GM18507 (cell line): Measurements from ENCODE around the gene CHIT1.

ENCODE experiments used
- DNase-seq: peaks from one replicate; pipeline ENCODE4 v3.0.0; 2011; ENCODE audit warnings: low read depth; ENCODE audit not compliant: insufficient read length; ENCODE audit errors: extremely low spot score
- FAIRE-seq: peaks from 2 replicates; lab custom pipeline; 2011; peaks lifted over from hg19 to GRCh38; lab: Jason Lieb, UNC

The CHIT1 gene

GRCh38 chr1:203199481-203199815 lies 30.0 kb downstream of the CHIT1 start:
- DNase-seq = no peak
- FAIRE-seq = no peak

DNA sequence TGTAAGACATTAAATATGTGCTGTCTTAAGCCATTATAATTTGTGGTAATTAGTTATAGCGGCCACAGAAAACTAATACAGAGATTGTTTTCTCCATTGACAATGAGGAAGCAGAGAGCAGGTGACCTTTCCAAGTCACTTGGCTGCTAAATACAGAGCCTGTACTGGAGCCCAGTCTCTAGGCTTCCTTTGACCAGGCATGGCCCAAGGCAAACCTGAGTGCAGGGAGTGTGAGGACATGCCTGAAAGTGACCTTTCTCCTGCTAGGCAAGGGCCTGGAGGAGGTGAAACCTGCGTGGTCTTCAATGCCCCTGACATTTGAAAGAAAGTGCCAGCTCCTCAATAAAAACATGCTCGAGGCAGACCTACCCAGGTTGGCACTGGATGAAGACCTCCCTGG lies 30.5 kb downstream of the CHIT1 start:
- DNase-seq (no peak), FAIRE-seq (no peak)

GRCh38 chr1:203197625-203198024 lies 31.8 kb downstream of the CHIT1 start:
- FAIRE-seq (no peak), DNase-seq (no peak)

GRCh38 chr1:203196371-203196770 lies 33.1 kb downstream of the CHIT1 start:
- no peak for FAIRE-seq
- no peak for DNase-seq

GRCh38 chr1:203190949-203191348 lies 38.5 kb downstream of the CHIT1 start:
- no peak for DNase-seq
- FAIRE-seq = no peak

GRCh38 chr1:203189951-203190352 lies 39.5 kb downstream of the CHIT1 start:
- DNase-seq (no peak), FAIRE-seq (no peak)

DNA sequence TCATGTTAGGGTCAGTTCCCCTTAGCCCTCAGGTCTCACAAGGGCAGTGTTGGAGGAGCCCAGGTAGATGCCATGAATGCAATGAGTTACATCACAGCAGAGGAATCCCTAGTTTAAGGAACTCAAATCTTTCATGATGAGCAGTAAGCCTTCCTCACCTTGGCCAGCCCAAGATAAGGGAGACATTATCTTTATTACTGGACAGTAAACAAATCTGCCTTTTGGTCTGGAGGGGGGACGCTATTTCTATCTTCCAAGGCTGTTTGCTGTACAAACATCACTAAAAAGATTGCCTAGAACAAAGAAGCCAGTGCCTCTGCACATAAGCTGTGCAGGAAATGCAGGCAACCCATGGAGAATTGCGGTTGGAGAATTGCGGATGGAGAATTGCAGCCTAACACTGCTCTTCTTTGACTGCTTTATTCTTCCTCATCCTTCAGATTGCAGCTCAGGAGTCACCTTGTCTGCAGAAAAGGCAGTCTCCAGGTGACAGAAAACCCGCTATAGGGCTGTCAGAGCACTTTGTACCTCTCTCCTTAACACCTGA lies 40.7 kb downstream of the CHIT1 start:
- DNase-seq (no peak), FAIRE-seq (no peak)

DNA sequence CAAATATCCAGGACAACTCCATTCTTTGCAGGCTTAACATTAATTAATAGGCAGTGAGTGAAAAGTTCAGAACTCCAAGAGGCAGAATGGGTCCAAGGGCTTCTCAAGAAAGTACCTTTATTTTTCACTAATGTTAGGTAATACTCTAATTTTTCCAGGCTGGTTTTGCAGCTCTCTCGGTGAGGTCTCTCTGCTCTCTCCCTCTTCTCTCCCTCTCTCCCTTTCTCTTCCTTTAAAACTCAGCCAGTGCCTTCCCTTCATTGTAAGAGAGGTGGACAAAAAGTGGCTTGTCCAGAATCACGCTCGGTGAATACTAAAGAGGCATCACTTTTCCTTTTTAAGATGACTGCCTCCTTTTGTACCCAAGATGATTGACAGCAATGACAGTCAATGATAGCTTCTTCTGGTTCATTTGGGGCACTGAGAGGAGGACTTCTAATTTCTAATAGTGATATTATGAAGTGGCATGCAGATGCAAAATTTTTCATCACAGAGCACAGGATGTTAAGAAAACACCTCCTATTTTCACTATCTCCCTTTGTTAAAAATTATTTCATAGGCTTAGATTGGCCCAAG lies 41.7 kb downstream of the CHIT1 start:
- DNase-seq (no peak), FAIRE-seq (no peak)

GRCh38 chr1:203187304-203187685 lies 42.2 kb downstream of the CHIT1 start:
- DNase-seq (no peak), FAIRE-seq (no peak)

- no peak for FAIRE-seq
- DNase-seq = no peak
Measured at GRCh38 chr1:203186446-203187303, 42.8 kb downstream of the CHIT1 start, which contains the start of gene CHI3L1. TSS of gene CHI3L1 (minus strand) at chr1:203186704. CDS start at chr1:203186623, 81 bp downstream.

DNA sequence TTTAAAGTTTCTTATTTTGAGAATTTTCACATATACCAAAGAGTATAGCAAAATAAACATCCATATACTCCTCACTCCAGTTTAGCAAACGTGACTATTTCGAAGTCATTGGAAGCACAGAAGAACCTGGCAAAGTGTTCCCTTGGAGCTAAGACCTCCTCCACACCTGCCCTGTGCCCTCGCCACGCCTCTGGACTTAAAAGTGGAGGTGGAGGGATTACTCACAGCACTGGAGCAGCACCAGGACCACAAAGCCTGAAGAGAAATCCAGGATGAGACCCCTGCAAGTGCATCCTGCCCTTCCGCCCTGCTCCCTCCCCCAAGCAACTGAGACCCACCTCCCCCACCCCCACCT lies 43.4 kb downstream of the CHIT1 start:
- FAIRE-seq (no peak), DNase-seq (no peak)

- DNase-seq (no peak), FAIRE-seq (no peak)
Measured at GRCh38 chr1:203185585-203185984, 43.9 kb downstream of the CHIT1 start.

- FAIRE-seq (no peak), DNase-seq (no peak)
Measured at GRCh38 chr1:203185061-203185461, 44.4 kb downstream of the CHIT1 start.

DNA sequence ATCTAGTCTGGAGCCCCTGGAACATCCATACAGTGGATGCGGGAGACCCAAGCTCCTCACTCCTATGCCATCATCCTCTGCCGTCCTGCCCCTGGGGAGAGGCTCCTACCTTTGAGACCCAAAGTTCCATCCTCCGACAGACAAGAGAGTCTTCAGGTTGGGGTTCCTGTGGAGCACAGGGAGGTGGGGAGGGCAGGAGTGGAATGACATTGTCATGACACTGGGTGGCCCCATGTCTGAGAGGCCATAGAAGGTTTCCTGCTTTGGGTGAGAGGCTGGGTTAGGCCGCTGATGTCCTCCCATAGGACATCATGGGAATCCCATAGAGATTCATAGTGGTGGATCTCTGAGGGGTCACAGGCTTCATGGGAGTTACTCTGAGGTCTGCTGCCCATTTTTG lies 45.0 kb downstream of the CHIT1 start:
- DNase-seq = no peak
- no peak for FAIRE-seq

DNA sequence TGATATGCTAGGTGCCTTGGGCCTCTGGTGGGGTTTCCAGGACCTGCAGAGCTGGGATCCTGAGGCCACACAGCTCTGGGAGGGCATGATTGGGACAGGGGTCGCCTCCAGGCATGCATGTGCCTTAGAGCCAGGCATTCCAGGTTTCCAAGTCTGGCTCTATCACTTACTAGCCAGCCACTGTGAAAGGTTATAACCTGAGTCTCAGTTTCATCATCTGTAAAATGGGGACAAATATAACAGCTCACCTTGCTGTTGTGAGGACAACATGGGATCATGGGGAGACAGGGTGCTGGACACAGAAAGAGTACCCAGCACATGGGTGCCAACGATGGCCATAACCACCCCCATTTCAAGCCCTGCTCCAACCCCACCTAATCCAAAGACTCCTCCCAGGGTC lies 45.6 kb downstream of the CHIT1 start:
- no peak for DNase-seq
- FAIRE-seq = no peak

- DNase-seq (no peak), FAIRE-seq (no peak)
Measured at GRCh38 chr1:203182387-203182953, 47.0 kb downstream of the CHIT1 start.

DNA sequence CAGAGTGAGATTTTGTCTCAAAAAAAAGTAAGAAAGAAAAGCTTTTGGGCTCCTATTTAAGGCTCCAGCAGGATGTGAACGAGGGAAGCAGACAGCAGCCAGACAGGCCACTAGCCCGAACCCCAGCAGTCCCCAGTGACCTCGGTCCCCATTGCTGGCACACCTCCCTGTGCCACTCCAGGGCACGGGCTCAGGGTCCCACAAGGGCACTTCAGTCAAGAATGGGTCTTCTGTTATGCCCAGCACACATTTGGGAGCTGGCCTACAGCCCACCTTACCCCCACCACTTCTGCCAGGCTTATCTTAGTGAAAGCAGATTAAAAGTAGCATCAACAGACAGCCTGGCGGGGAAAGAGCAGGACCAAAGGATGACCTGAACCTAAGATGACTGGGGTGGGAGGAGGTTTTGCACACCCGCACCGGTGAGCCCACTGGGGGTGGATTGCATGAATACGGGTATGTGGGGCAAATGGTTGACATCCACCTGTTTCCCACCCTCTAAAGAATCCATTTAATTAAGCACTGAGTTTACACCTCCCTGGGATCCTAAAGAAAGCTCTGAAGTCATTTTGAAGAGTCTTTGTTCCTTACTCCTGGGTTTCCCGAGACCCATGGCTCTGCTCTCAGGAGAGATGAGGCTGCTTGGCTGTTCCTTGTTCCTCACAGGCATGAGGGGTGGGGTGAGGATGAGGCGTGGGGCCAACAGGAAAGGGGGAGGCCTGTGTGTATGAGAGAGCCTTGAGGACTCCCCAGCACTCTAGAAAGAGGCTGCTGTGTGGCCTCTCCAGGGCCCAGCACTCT lies 47.7 kb downstream of the CHIT1 start:
- DNase-seq (no peak), FAIRE-seq (no peak)

DNA sequence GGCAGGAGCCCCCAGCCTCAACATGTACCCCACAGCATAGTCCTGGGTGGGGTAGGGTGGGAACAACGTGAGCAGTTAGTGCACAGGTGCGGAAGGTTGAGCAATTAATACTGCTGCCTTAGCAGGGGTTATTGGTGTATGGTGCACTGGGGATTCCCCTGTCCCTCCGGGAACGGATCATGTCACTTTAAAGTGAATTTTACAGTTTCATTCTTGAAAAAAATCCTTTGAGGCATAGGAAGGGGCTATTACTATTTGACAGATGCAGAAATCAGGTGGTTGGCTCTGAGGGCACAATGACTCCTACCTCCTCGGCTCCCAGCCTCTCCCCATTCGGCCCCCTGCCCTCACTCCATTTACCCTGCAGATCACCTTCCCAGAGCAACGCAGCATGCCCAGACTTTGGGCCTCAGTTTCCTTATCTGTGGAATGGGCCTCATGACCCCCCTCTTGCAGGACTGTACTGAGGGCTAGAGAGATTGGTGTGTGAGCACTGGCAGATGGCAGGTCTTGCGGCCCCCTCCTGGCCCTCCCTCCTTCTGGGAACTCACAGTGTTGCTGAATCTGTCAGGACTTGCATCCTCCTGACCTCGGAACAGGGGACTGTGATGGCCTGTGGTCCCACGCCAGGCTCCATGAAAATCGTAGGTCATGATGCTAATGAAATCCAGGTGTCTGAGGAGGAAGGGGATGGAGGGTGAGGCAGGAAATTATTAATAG lies 48.7 kb downstream of the CHIT1 start:
- DNase-seq (no peak), FAIRE-seq (peak; percentile 42)

DNA sequence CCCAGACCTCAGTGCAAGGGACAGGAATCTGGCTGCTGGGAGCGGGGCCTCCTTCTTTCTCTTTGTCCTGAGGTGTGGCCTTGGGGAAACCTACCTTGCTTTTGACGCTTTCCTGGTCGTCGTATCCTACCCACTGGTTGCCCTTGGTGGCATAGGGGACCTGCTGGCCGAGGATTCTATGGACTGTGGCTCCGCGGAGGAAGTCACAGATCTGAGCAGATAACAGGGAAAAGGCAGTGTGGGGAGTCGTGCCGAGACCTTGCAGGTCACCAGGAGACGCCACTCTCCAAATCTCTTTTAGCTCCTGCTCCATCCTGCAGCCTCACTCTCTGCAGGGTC lies 49.8 kb downstream of the CHIT1 start:
- no peak for FAIRE-seq

More for the DNA sequence above, 49.8 kb downstream of the CHIT1 start:
- DNase-seq = no peak
